SK-N-SH (cell line): Measurements from ENCODE around the gene GPATCH1. TPM values are rescaled to one million over a fixed set of nuclear protein-coding genes. Genes with fewer than 3 reads are reported as not detected.
"Not testable (repeated sequence)": the region's sequence is repeated elsewhere in the genome, so short reads cannot be mapped to it uniquely, and the experiment has no call there.

Source experiments
- CTCF ChIA-PET: fragments of 300-600, 350-600 bp; formaldehyde crosslinking; extraction: SDS; loops from one replicate; lab custom pipeline; 2021; lab: Yijun Ruan, JAX
- POLR2A ChIA-PET: fragments of 350-600 bp; sonication (Branson Sonifier 250); formaldehyde crosslinking; extraction: SDS; loops from one replicate; lab custom pipeline; 2020; ENCODE audit warnings: antibody characterized with exemption, inconsistent platforms; lab: Yijun Ruan, JAX
- DNase-seq: peaks from one replicate; pipeline ENCODE4 v3.0.0; 2012
- H2AFZ ChIP-seq: fragments of 200-600 bp; sonication (generic); 2 replicates; pipeline ENCODE4 v1.8.1; 2016; ENCODE audit warnings: antibody characterized with exemption, mild to moderate bottlenecking, low read depth
- H3F3A ChIP-seq: fragments of 200-600 bp; sonication (generic); replicated peaks from 2 replicates; pipeline ENCODE3; 2016; ENCODE audit warnings: antibody characterized with exemption, mild to moderate bottlenecking; ENCODE audit not compliant: insufficient read depth
- H3K27ac ChIP-seq, 2 experiments: fragments of 200-500 bp in 1 of 2; fragments of 200-600 bp in 1 of 2; sonication (Bioruptor generic) in 1 of 2; sonication (generic), shearing (Covaris generic) in 1 of 2; 2 replicates each; pipeline versions ENCODE4 v1.5.1 to v1.6.1; 2014 to 2016; ENCODE audit warnings: low read depth in 2 of 2, inconsistent platforms in 1 of 2, low read length in 1 of 2, mild to moderate bottlenecking in 1 of 2, mixed read lengths in 1 of 2
- H3K27me3 ChIP-seq: fragments of 200-600 bp; sonication (generic), shearing (Covaris generic); 2 replicates; pipeline ENCODE4 v1.6.1; 2016; ENCODE audit warnings: mixed run types; ENCODE audit not compliant: insufficient read depth
- H3K36me3 ChIP-seq, 2 experiments: fragments of 200-500 bp in 1 of 2; fragments of 200-600 bp in 1 of 2; sonication (Bioruptor generic) in 1 of 2; sonication (generic) in 1 of 2; replicated peaks in 1 of 2; 2 replicates each; pipeline versions ENCODE3 to v1.5.1; 2014 to 2016; ENCODE audit warnings: low read length in 1 of 2, mild to moderate bottlenecking in 1 of 2; ENCODE audit not compliant: insufficient read depth in 2 of 2, control insufficient read depth in 1 of 2
- H3K4me1 ChIP-seq, 2 experiments: fragments of 200-500 bp in 1 of 2; fragments of 200-600 bp in 1 of 2; sonication (Bioruptor generic) in 1 of 2; sonication (generic), shearing (Covaris generic) in 1 of 2; 2 replicates each; pipeline versions ENCODE4 v1.5.1 to v1.6.1; 2014 to 2016; ENCODE audit warnings: low read depth in 1 of 2, low read length in 1 of 2, mixed run types in 1 of 2; ENCODE audit not compliant: insufficient read depth in 2 of 2, control insufficient read depth in 1 of 2
- H3K4me2 ChIP-seq: fragments of 200-600 bp; sonication (generic), shearing (Covaris generic); 2 replicates; pipeline ENCODE4 v1.6.1; 2017; ENCODE audit warnings: mixed run types
- H3K4me3 ChIP-seq, 2 experiments: fragments of 200-500 bp in 1 of 2; fragments of 200-600 bp in 1 of 2; sonication (Bioruptor generic) in 1 of 2; sonication (generic), shearing (Covaris generic) in 1 of 2; 2 replicates each; pipeline versions ENCODE4 v1.5.1 to v1.8.1; 2014 to 2016; ENCODE audit warnings: low read depth in 2 of 2, inconsistent platforms in 1 of 2, low read length in 1 of 2, mild to moderate bottlenecking in 1 of 2, mixed read lengths in 1 of 2, moderate library complexity in 1 of 2
- H3K79me2 ChIP-seq: fragments of 200-600 bp; sonication (generic); 2 replicates; pipeline ENCODE4 v1.8.1; 2017; ENCODE audit warnings: mild to moderate bottlenecking; ENCODE audit not compliant: insufficient read depth
- H3K9ac ChIP-seq: fragments of 200-600 bp; sonication (generic); 2 replicates; pipeline ENCODE4 v1.6.1; 2017; ENCODE audit warnings: mixed run types
- H3K9me2 ChIP-seq: fragments of 200-600 bp; sonication (generic); 2 replicates; pipeline ENCODE4 v1.6.1; 2017; ENCODE audit warnings: mixed run types
- H3K9me3 ChIP-seq: fragments of 200-600 bp; sonication (generic); 2 replicates; pipeline ENCODE4 v1.6.1; 2017; ENCODE audit warnings: mixed run types, mild to moderate bottlenecking, moderate library complexity
- H4K20me1 ChIP-seq: fragments of 200-600 bp; sonication (generic); 2 replicates; pipeline ENCODE4 v1.6.1; 2017; ENCODE audit warnings: mild to moderate bottlenecking, mixed run types; ENCODE audit not compliant: insufficient read depth
- EP300 ChIP-seq, 2 experiments: IDR thresholded peaks; 2 replicates each; pipeline versions ENCODE4 v1.4.0 to v1.6.1; 2012; ENCODE audit warnings: borderline replicate concordance in 1 of 2, low read depth in 1 of 2, low read length in 1 of 2
- EZH2phosphoT487 ChIP-seq: fragments of 200-600 bp; sonication (generic); IDR thresholded peaks from 2 replicates; pipeline ENCODE4 v1.6.1; 2017; ENCODE audit warnings: low read depth, mixed run types, mild to moderate bottlenecking, antibody characterized with exemption, moderate library complexity, borderline replicate concordance
- FOXJ3 ChIP-seq: sonication (generic); formaldehyde crosslinking; IDR thresholded peaks from 2 replicates; pipeline ENCODE4 v1.5.1; 2020; ENCODE audit warnings: mild to moderate bottlenecking, missing genetic modification reagents
- FOXM1 ChIP-seq: IDR thresholded peaks from 2 replicates; pipeline ENCODE4 v1.4.0; 2012; ENCODE audit warnings: low read depth, mild to moderate bottlenecking
- GABPA ChIP-seq: IDR thresholded peaks from 2 replicates; pipeline ENCODE4 v1.4.0; 2012; ENCODE audit warnings: low read depth, mild to moderate bottlenecking
- GATA2 ChIP-seq: sonication (generic); formaldehyde crosslinking; IDR thresholded peaks from 2 replicates; pipeline ENCODE4 v1.5.0; 2020; ENCODE audit warnings: mild to moderate bottlenecking, missing genetic modification reagents
- JUND ChIP-seq: IDR thresholded peaks from 2 replicates; pipeline ENCODE4 v1.4.0; 2012
- MAX ChIP-seq: IDR thresholded peaks from 2 replicates; pipeline ENCODE4 v1.4.0; 2012; ENCODE audit warnings: low read depth
- MXI1 ChIP-seq: IDR thresholded peaks from 2 replicates; pipeline ENCODE4 v1.6.1; 2012; ENCODE audit warnings: mild to moderate bottlenecking, low read depth, low read length, improper control_type of control experiment
- NRF1 ChIP-seq: IDR thresholded peaks from 2 replicates; pipeline ENCODE4 v1.6.1; 2012; ENCODE audit warnings: low read depth, mild to moderate bottlenecking, low read length
- RCOR1 ChIP-seq: fragments of 150-350 bp; IDR thresholded peaks from 2 replicates; pipeline ENCODE4 v1.6.1; 2017; ENCODE audit warnings: antibody characterized with exemption, low read length
- RFX5 ChIP-seq: IDR thresholded peaks from 2 replicates; pipeline ENCODE4 v1.6.1; 2012; ENCODE audit warnings: mild to moderate bottlenecking, improper control_type of control experiment, low read length
- TCF12 ChIP-seq: IDR thresholded peaks from 2 replicates; pipeline ENCODE4 v1.4.0; 2012
- TEAD4 ChIP-seq: IDR thresholded peaks from 2 replicates; pipeline ENCODE4 v1.4.0; 2012; ENCODE audit warnings: mild to moderate bottlenecking, borderline replicate concordance; ENCODE audit not compliant: insufficient read depth
- USF1 ChIP-seq: IDR thresholded peaks from 2 replicates; pipeline ENCODE4 v1.4.0; 2012; ENCODE audit warnings: low read depth, borderline replicate concordance
- YY1 ChIP-seq: IDR thresholded peaks from 2 replicates; pipeline ENCODE4 v1.4.0; 2012; ENCODE audit warnings: low read depth, mild to moderate bottlenecking
- WGBS: methylation state at CpG from one replicate; pipeline ENCODE4 v1.1.6; 2017; ENCODE audit warnings: low lambda C conversion rate; 5-methylcytosine and 5-hydroxymethylcytosine counted together
- polyA plus RNA-seq, 3 experiments: library from polyadenylated mRNA; depleted of rRNA; stranded (reverse); fragments of >200 nt; gene quantifications; 2 replicates each; pipeline ENCODE4 v1.2.3, GENCODE V29; 2012
- TF ChIP-seq, protein P1 (sequence below): IDR thresholded peaks from 2 replicates; pipeline ENCODE4 v1.4.0; 2012; ENCODE audit warnings: low read depth, borderline replicate concordance
- TF ChIP-seq, protein P2 (sequence below): IDR thresholded peaks from 2 replicates; pipeline ENCODE4; 2012

The GPATCH1 gene
- polyA plus RNA-seq, 1 of the 3 experiments (the other 2 are of a cell fraction), result 5.9 TPM

DNA sequence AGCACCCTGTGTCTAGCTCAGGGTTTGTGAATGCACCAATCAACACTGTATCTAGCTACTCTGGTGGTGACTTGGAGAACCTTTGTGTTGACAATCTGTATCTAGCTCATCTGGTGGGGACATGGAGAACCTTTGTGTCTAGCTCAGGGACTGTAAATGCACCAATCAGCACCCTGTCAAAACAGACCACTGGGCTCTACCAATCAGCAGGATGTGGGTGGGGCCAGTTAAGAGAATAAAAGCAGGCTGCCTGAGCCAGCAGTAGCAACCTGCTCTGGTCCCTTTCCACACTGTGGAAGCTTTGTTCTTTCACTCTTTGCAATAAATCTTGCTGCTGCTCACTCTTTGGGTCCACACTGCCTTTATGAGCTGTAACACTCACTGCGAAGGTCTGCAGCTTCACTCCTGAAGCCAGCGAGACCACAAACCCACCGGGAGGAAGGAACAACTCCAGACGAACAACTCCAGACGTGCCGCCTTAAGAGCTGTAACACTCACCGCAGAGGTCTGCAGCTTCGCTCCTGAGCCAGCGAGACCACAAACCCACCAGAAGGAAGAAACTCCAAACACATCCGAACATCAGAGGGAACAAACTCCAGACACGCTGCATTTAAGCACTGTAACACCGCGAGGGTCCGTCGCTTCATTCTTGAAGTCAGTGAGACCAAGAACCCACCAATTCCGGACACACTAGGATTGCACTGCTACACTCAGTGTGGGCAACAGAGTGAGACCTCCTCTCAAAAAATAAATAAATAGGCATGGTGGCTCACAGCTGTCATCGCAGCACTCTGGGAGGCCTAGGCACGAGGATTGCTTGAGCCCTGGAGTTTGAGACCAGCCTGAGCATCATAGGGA is 43.6 kb upstream of the GPATCH1 start:
- H3K9me2 ChIP-seq, H3K9ac ChIP-seq, H4K20me1 ChIP-seq, H3K4me2 ChIP-seq, DNase-seq, POLR2A ChIA-PET, H3K4me1 ChIP-seq, H2AFZ ChIP-seq, H3K4me3 ChIP-seq, H3K36me3 ChIP-seq, CTCF ChIA-PET, H3K9me3 ChIP-seq, H3K27ac ChIP-seq, H3K27me3 ChIP-seq, H3K79me2 ChIP-seq, H3F3A ChIP-seq: not testable (repeated sequence)
- 94% methylated on average over 18 of the region's 18 CpGs for WGBS

GRCh38 chr19:33039108-33039599 is 41.8 kb upstream of the GPATCH1 start:
- WGBS, result 89% methylated on average over 10 of the region's 10 CpGs
- POLR2A ChIA-PET, result no interaction called here
- Histone ChIP-seq H3K27ac (no peak overlapping the region), H3K9me2 (no peaks in the 10 kb centered on the region), H2AFZ (no peak overlapping the region), H3K9ac (no peak overlapping the region), H3K4me1 (no peaks in the 10 kb centered on the region), H3F3A (no peaks in the 10 kb centered on the region), H4K20me1 (no peaks in the 10 kb centered on the region), H3K36me3 (no peaks in the 10 kb centered on the region), H3K27me3 (no peaks in the 10 kb centered on the region), H3K4me3 (no peak overlapping the region), H3K4me2 (no peak overlapping the region), H3K9me3 (no peaks in the 10 kb centered on the region), H3K79me2 (peaks cover 7% of the 10 kb centered on the region; the same call in 1 of the 2 replicates)
- TF ChIP-seq MXI1, result no peak
- TF ChIP-seq, protein P1, sequence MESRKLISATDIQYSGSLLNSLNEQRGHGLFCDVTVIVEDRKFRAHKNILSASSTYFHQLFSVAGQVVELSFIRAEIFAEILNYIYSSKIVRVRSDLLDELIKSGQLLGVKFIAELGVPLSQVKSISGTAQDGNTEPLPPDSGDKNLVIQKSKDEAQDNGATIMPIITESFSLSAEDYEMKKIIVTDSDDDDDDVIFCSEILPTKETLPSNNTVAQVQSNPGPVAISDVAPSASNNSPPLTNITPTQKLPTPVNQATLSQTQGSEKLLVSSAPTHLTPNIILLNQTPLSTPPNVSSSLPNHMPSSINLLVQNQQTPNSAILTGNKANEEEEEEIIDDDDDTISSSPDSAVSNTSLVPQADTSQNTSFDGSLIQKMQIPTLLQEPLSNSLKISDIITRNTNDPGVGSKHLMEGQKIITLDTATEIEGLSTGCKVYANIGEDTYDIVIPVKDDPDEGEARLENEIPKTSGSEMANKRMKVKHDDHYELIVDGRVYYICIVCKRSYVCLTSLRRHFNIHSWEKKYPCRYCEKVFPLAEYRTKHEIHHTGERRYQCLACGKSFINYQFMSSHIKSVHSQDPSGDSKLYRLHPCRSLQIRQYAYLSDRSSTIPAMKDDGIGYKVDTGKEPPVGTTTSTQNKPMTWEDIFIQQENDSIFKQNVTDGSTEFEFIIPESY, result no peak
- no peak for TF ChIP-seq FOXM1
- TF ChIP-seq EP300 (IDR thresholded peaks at IDR 0.05; ENCODE audit: borderline replicate concordance in 1 of 2, low read depth in 1 of 2, low read length in 1 of 2), result no peak
- no peak for TF ChIP-seq TCF12
- no peak for TF ChIP-seq GABPA
- TF ChIP-seq JUND, result no peak
- TF ChIP-seq, protein P2, sequence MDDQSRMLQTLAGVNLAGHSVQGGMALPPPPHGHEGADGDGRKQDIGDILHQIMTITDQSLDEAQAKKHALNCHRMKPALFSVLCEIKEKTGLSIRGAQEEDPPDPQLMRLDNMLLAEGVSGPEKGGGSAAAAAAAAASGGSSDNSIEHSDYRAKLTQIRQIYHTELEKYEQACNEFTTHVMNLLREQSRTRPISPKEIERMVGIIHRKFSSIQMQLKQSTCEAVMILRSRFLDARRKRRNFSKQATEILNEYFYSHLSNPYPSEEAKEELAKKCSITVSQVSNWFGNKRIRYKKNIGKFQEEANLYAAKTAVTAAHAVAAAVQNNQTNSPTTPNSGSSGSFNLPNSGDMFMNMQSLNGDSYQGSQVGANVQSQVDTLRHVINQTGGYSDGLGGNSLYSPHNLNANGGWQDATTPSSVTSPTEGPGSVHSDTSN, result no peak
- no peak for TF ChIP-seq MAX
- TF ChIP-seq RFX5, result no peak
- TF ChIP-seq EZH2phosphoT487, result no peak
- no peak for TF ChIP-seq TEAD4
- TF ChIP-seq RCOR1, result no peak
- TF ChIP-seq USF1, result no peak
- TF ChIP-seq YY1, result no peak
- no peak for TF ChIP-seq FOXJ3 (CRISPR knock-in tag)
- TF ChIP-seq GATA2, result no peak
- no peak for TF ChIP-seq NRF1
- CTCF ChIA-PET, result interaction anchor here (1.4 kb wide), 1 partner anchor 63 kb away, joined by 4 read pairs; no protein-coding TSS in a partner anchor
- DNase-seq, result no peak
